HFF-Myc (cell line): Measurements from ENCODE around the gene C20orf204.

Experiments
- DNase-seq: peaks from one replicate; pipeline ENCODE4 v3.0.0-alpha.2; 2011; ENCODE audit warnings: low read depth; ENCODE audit errors: extremely low read depth
- H3K4me3 ChIP-seq: replicated peaks from 2 replicates; pipeline ENCODE4 v1.5.1; 2011; ENCODE audit warnings: low read depth, mild to moderate bottlenecking, control low read depth, low read length
- CTCF ChIP-seq: IDR thresholded peaks from 2 replicates; pipeline ENCODE4 v1.5.1; 2012; ENCODE audit warnings: mild to moderate bottlenecking, low read depth, low read length, control low read depth; ENCODE audit errors: missing control alignments

C20orf204 gene

GRCh38 chr20:64069209-64069613, 33.2 kb downstream of the C20orf204 start:
- no peak for TF ChIP-seq CTCF
- DNase-seq: no peak
- H3K4me3 ChIP-seq: no peak overlapping the region

GRCh38 chr20:64069614-64070243, 33.7 kb downstream of the C20orf204 start:
- no peak for DNase-seq
- no peak overlapping the region for H3K4me3 ChIP-seq
- TF ChIP-seq CTCF: peak; percentile 82

- TF ChIP-seq CTCF: no peak
- no peak for DNase-seq
Observed at GRCh38 chr20:64070244-64070993, 34.4 kb downstream of the C20orf204 start.

GRCh38 chr20:64071341-64072332, 35.7 kb downstream of the C20orf204 start:
- TF ChIP-seq CTCF: no peak
- H3K4me3 ChIP-seq: no peak overlapping the region
- DNase-seq: no peak

More at GRCh38 chr20:64070244-64070993, 34.4 kb downstream of the C20orf204 start:
- no peak overlapping the region for H3K4me3 ChIP-seq

GRCh38 chr20:64072498-64073063, 36.6 kb downstream of the C20orf204 start:
- no peak for TF ChIP-seq CTCF
- DNase-seq: no peak
- no peak overlapping the region for H3K4me3 ChIP-seq

- H3K4me3 ChIP-seq: no peak overlapping the region
- no peak for DNase-seq
- TF ChIP-seq CTCF: no peak
Observed at GRCh38 chr20:64073476-64074183, 37.6 kb downstream of the C20orf204 start.
